ENCODE measurements around the gene IL18.
"Not testable (repeated sequence)": the region's sequence is repeated elsewhere in the genome, so short reads cannot be mapped to it uniquely, and the experiment has no call there.

Gene IL18

GRCh38 chr11:112196519-112197087, 32.7 kb upstream of the IL18 start:
- H3K27ac ChIP-seq: no peak overlapping the region

GRCh38 chr11:112195951-112196351, 32.1 kb upstream of the IL18 start:
- no peak for TF ChIP-seq CTCF (conservative IDR thresholded peaks at IDR 0.05)
- no peak overlapping the region for H3K27ac ChIP-seq

More at GRCh38 chr11:112196519-112197087, 32.7 kb upstream of the IL18 start:
- TF ChIP-seq CTCF (conservative IDR thresholded peaks at IDR 0.05): no peak

- not testable (repeated sequence) for H3K27ac ChIP-seq
These were observed 31.2 kb upstream of the IL18 start for GRCh38 chr11:112195113-112195512.

- no peak for TF ChIP-seq CTCF (conservative IDR thresholded peaks at IDR 0.05)
These were observed 22.4 kb upstream of the IL18 start for GRCh38 chr11:112186304-112186703.

GRCh38 chr11:112185883-112186282, 22.0 kb upstream of the IL18 start:
- H3K27ac ChIP-seq: no peak overlapping the region
- TF ChIP-seq CTCF (conservative IDR thresholded peaks at IDR 0.05): no peak

More at GRCh38 chr11:112186304-112186703, 22.4 kb upstream of the IL18 start:
- H3K27ac ChIP-seq: no peak overlapping the region

GRCh38 chr11:112182867-112183266, 19.0 kb upstream of the IL18 start:
- no peak for TF ChIP-seq CTCF (conservative IDR thresholded peaks at IDR 0.05)
- no peak overlapping the region for H3K27ac ChIP-seq

GRCh38 chr11:112179601-112180000, 15.7 kb upstream of the IL18 start:
- H3K27ac ChIP-seq: no peak overlapping the region
- no peak for TF ChIP-seq CTCF (conservative IDR thresholded peaks at IDR 0.05)

GRCh38 chr11:112178936-112179335, 15.0 kb upstream of the IL18 start:
- TF ChIP-seq CTCF (conservative IDR thresholded peaks at IDR 0.05): no peak
- H3K27ac ChIP-seq: no peak overlapping the region
